AG04449 (cell line): ENCODE measurements around the gene MAP3K14.

Source experiments
- CTCF ChIA-PET: fragments of 350-600 bp; formaldehyde crosslinking; extraction: SDS; loops from one replicate; lab custom pipeline; 2021; ENCODE audit warnings: antibody characterized with exemption; lab: Yijun Ruan, JAX
- POLR2A ChIA-PET: fragments of 400-600, 350-600 bp; formaldehyde crosslinking; extraction: SDS; loops from one replicate; lab custom pipeline; 2020; ENCODE audit warnings: antibody characterized with exemption, inconsistent platforms; lab: Yijun Ruan, JAX
- DNase-seq: peaks from one replicate; pipeline ENCODE4 v3.0.0-alpha.2; 2010; ENCODE audit warnings: low read depth, low spot score
- H3K4me3 ChIP-seq: 2 replicates; pipeline ENCODE4 v1.5.1; 2011; ENCODE audit warnings: low read depth, mild to moderate bottlenecking, control low read depth, low read length
- TF ChIP-seq, protein P1 (sequence below): IDR thresholded peaks from one replicate; pipeline ENCODE4 v1.5.1; 2011; ENCODE audit warnings: mild to moderate bottlenecking, moderate library complexity, low read length, control low read depth, inconsistent platforms; ENCODE audit not compliant: insufficient read depth; ENCODE audit errors: missing control alignments

The MAP3K14 gene

DNA sequence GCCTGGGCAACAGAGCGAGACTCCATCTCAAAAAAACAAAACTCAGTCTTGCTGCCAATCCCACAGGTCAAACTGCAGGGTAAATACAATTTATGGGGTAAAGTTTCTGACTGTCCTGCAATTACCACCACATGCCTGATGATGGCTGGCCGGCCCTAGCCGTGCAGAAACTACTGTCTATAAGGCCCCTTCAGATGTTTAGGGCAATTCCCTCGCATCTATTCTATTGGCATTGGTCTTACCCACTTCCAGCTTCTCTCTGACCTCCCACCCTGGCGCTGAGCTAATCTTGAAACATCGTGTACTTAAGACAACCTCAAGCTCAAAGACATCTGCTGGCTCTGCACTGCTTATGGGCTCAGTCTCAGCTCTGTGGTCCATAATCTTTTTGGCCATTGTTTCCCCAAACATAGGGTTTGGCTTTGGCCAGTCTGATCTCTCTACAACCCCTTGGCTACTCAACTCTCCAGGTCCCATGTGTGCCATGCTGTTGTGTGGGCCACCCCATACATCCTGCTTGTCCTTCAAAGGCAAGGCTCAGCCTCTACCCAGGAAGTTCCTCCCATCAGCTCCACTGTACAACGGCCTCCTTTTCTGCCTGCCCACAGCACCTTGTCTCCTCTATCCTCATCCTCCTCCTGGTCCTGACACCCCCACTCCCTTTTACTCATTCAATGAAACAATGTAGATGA, 16.6 kb downstream of the MAP3K14 start:
- H3K4me3 ChIP-seq = no peak overlapping the region
- CTCF ChIA-PET = interaction anchor here (0.8 to 2.8 kb wide), 4 partner anchors 12 to 92 kb away, joined by 3 to 13 read pairs (median 4); no protein-coding TSS in a partner anchor
- TF ChIP-seq, protein P1, sequence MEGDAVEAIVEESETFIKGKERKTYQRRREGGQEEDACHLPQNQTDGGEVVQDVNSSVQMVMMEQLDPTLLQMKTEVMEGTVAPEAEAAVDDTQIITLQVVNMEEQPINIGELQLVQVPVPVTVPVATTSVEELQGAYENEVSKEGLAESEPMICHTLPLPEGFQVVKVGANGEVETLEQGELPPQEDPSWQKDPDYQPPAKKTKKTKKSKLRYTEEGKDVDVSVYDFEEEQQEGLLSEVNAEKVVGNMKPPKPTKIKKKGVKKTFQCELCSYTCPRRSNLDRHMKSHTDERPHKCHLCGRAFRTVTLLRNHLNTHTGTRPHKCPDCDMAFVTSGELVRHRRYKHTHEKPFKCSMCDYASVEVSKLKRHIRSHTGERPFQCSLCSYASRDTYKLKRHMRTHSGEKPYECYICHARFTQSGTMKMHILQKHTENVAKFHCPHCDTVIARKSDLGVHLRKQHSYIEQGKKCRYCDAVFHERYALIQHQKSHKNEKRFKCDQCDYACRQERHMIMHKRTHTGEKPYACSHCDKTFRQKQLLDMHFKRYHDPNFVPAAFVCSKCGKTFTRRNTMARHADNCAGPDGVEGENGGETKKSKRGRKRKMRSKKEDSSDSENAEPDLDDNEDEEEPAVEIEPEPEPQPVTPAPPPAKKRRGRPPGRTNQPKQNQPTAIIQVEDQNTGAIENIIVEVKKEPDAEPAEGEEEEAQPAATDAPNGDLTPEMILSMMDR = no peak
- no peak for DNase-seq
- POLR2A ChIA-PET = no interaction called here

DNA sequence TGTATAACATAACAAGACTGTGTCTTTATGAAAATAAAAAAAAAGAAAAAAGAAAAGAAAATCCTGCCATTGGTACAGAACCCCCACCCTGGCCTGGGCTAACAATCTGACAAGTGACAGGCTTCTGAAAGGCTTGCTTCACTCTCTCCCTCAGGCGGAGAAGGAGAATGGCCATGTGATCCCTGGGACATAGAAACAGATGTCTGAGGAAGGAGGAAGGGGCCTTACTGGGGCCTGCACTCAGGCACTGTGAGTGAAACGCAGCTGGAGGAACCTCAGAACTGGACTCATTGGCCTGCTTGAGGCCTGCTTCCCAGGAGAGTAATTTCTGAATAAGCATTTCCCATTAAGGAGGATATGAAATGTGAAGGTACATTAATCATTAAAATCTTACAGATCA, 17.5 kb downstream of the MAP3K14 start:
- DNase-seq = no peak
- no peak overlapping the region for H3K4me3 ChIP-seq
- ChIA-PET CTCF (interaction anchor here (0.9 to 2.8 kb wide), 6 partner anchors 12 to 86 kb away, joined by 3 to 13 read pairs (median 5); partner anchors contain the start of gene MAP3K14), POLR2A (no interaction called here)
- TF ChIP-seq, protein P1 = no peak

DNA sequence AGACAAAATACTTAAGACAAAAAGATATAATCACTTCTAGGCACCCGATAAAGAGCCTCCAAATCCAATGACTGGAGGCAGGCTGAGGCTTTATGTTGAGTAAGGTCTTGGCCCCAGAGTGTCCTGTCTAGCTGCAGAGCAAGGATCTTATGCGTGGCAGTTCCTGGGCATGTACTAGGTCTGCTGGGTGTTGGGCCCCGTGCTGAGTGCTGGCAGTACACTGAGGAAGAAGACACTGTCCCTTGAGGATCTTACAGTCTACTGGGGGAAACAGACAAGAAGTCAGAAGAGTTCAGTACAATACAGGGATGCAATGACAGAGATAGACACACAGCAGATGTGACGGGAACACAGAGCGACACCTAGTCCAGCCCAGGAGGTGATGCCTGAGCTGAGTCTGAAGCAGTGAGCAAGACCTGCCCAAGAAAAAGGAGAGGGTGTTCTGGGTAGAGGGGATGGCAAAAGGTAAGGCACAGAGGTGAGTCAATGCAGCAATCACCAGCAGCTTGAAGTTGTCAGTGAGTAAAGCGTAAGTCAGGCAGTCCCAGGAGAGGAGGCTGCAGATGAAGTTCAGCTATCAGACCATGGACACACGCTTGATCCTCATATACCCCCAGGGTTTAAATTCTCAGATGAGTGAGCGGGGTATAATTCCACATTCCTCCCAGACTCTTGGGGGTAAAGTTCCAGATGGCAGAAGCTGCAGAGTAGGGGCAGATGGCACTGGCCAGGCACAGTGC, 18.1 kb downstream of the MAP3K14 start:
- DNase-seq = no peak
- TF ChIP-seq, protein P1 = no peak
- no peak overlapping the region for H3K4me3 ChIP-seq
- POLR2A ChIA-PET = no interaction called here
- CTCF ChIA-PET = interaction anchor here (0.9 to 2.8 kb wide), 7 partner anchors 11 to 87 kb away, joined by 3 to 13 read pairs (median 5); partner anchors contain the start of gene MAP3K14

DNA sequence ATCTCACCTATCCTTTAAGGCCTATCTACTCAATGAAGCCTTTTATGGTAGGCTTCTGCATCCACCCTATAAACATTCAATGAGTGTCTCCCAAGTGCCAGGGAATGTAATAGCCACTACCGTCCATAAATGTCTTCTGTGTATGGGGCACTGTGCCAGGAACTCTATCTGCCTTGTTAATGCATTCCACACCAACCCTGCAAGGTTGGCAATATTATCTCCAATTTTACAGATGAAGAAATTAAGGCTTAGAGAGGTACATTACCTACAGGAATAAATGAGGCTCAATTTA, 20.0 kb downstream of the MAP3K14 start:
- TF ChIP-seq, protein P1 = no peak
- ChIA-PET POLR2A (no interaction called here), CTCF (interaction anchor here (1.0 to 12.1 kb wide), 2 partner anchors 13 to 19 kb away, joined by 4 to 144 read pairs; no protein-coding TSS in a partner anchor)
- DNase-seq = no peak
- no peak overlapping the region for H3K4me3 ChIP-seq

DNA sequence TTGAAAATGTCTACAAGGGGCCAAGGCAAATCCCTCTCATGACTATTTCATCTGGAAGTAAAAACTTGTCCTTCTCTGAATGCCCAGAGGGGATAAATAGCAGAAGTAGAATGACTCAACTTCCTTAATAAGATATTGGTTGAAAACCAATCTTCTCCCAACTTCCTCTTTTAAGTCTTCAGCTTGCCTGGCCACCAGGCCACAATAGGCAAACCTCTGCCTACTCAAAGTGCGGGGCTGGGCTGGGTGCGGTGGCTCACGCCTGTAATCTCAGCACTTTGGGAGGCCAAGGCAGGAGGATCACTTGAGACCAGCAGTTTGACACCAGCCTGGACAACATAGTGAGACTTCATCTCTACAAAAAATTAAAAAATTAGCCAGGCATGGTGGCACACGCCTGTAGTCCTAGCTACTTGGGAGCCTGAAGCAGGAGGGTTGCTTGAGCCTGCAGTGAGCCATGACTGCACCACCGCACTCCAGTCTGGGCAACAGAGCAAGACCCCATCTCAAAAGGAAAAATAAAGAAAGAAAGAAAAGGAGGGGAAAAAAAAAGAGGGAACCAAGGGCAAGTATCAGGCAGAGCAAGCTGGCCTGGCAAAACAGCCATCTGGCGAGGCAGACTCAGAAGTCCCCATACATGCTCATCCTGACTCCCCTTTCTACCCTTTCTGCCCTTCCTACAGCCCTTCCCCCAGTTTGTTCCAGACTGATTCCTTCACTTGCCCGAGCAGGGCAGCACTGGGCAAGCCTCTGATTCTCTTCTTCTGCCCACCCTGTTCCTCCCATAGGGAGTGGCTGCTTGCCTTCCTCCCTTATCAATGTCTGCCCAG, 20.6 kb downstream of the MAP3K14 start:
- POLR2A ChIA-PET = no interaction called here
- CTCF ChIA-PET = interaction anchor here (1.0 to 32.0 kb wide), 5 partner anchors 13 to 98 kb away, joined by 3 to 828 read pairs (median 35); no protein-coding TSS in a partner anchor
- DNase-seq = no peak

More for the DNA sequence above, 20.6 kb downstream of the MAP3K14 start:
- TF ChIP-seq, protein P1 = no peak
- no peak overlapping the region for H3K4me3 ChIP-seq
